GM06990 (cell line): Measurements from ENCODE around the gene AKAP6.

ENCODE experiments used
- DNase-seq: peaks from one replicate; pipeline ENCODE4 v3.0.0-alpha.2; 2011; ENCODE audit not compliant: insufficient read length; ENCODE audit errors: extremely low read depth
- H3K27me3 ChIP-seq: replicated peaks from 2 replicates; pipeline ENCODE4 v1.6.0; 2011; ENCODE audit warnings: low read length; ENCODE audit not compliant: control insufficient read depth, insufficient read depth
- H3K36me3 ChIP-seq: 2 replicates; pipeline ENCODE4 v1.5.1; 2011; ENCODE audit warnings: low read length; ENCODE audit not compliant: control insufficient read depth, insufficient read depth
- H3K4me3 ChIP-seq: replicated peaks from 2 replicates; pipeline ENCODE4 v1.5.1; 2011; ENCODE audit warnings: low read depth, mild to moderate bottlenecking, control low read depth, low read length
- CTCF ChIP-seq: IDR thresholded peaks from 2 replicates; pipeline ENCODE4 v1.5.1; 2011; ENCODE audit warnings: low read length, control low read depth, mild to moderate bottlenecking, inconsistent platforms; ENCODE audit not compliant: insufficient read depth, poor library complexity, severe bottlenecking

Gene AKAP6

GRCh38 chr14:32329690-32330285 is 690 bp downstream of the AKAP6 start:
- H3K36me3 ChIP-seq: no peaks in the 10 kb centered on the region
- no peaks in the 10 kb centered on the region for H3K27me3 ChIP-seq
- no peak for DNase-seq
- TF ChIP-seq CTCF: no peak
- H3K4me3 ChIP-seq: no peak overlapping the region

GRCh38 chr14:32330351-32331111 is 1.4 kb downstream of the AKAP6 start:
- H3K27me3 ChIP-seq: no peaks in the 10 kb centered on the region
- no peak for DNase-seq
- no peak overlapping the region for H3K4me3 ChIP-seq
- no peaks in the 10 kb centered on the region for H3K36me3 ChIP-seq
- TF ChIP-seq CTCF: no peak

- DNase-seq: no peak
These were observed 2.1 kb downstream of the AKAP6 start for GRCh38 chr14:32331206-32331605.

GRCh38 chr14:32332415-32333316 is 3.6 kb downstream of the AKAP6 start:
- Histone ChIP-seq H3K36me3 (no peaks in the 10 kb centered on the region), H3K27me3 (no peaks in the 10 kb centered on the region), H3K4me3 (no peak overlapping the region)
- no peak for DNase-seq
- TF ChIP-seq CTCF: no peak

More at GRCh38 chr14:32331206-32331605, 2.1 kb downstream of the AKAP6 start:
- no peak for TF ChIP-seq CTCF
- Histone ChIP-seq H3K4me3 (no peak overlapping the region), H3K36me3 (no peaks in the 10 kb centered on the region), H3K27me3 (no peaks in the 10 kb centered on the region)

- no peaks in the 10 kb centered on the region for H3K36me3 ChIP-seq
- TF ChIP-seq CTCF: no peak
- DNase-seq: no peak
- no peak overlapping the region for H3K4me3 ChIP-seq
- H3K27me3 ChIP-seq: no peaks in the 10 kb centered on the region
These were observed 7.6 kb downstream of the AKAP6 start for GRCh38 chr14:32336702-32337101.
